ENCODE data around the gene RNASE13.
"Not testable (repeated sequence)": the region's sequence is repeated elsewhere in the genome, so short reads cannot be mapped to it uniquely, and the experiment has no call there.

Gene RNASE13

DNA sequence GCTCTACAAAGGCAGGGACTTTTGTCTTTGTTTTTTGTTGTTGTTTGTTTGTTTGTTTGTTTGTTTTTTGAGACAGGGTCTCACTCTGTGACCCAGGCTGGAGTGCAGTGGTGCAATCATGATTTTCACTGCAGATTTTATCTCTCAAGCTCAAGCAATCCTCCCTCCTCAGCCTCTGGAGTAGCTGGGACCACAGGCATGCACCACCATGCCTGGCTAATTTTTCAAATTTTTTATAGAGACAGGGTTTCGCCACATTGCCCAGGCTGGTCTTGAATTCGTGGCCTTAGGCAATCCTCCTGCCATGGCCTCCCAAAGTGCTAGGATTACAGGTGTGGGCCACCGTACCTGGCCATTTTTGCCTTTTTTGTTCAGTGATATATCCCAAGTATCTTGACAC is 6.3 kb upstream of the RNASE13 start:
- DNase-seq: not testable (repeated sequence)

GRCh38 chr14:21040370-21040925 is 5.8 kb upstream of the RNASE13 start:
- no peak for DNase-seq

- no peak for DNase-seq
These were observed 5.2 kb upstream of the RNASE13 start for GRCh38 chr14:21039585-21040369.

DNA sequence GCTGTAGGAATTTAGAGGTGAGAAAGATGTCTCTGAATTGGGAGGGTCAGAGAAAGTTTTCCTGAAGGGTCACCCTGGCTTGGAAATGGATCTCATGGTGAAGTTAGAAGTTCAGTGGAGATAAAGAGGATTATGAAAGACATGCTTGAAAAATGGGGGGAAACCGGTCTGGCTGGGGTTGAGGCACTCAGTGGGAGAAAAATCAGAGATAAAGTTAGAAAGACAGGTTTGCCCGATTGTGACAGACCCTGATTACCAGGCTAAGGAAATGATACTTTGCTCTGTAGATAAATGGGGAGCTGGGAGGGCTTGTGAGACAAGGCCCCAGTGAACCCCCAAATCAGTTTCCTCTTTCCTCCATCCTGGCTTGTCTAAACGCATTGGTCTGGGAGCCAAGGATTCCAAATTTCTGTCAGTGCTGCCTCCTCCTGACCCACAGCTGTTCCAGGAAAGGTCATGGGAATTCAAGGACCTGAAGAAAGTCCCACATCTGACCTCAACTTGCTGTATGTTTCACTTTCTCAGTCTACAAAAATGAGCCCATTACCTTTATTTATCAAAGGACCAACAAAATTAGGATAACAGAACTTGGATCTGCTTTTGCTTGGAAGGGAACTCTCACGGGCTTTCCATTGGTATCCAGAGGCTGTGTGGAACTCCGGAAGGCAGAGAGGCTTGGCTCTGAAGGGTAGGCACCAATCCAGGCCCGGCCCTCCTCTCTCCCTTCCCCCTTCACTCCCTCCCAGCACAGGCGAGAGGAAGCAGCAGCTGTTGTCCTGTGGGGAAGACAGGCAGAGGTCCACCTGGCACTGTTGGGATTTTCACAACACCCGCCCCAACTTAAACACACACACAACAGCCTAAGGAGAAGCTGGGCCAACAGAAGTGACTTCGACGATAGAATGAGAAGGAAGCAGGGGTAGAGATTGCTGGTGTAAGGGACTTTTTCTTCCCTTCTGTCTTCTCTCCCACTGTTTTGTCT is 4.1 kb upstream of the RNASE13 start:
- DNase-seq: no peak

DNA sequence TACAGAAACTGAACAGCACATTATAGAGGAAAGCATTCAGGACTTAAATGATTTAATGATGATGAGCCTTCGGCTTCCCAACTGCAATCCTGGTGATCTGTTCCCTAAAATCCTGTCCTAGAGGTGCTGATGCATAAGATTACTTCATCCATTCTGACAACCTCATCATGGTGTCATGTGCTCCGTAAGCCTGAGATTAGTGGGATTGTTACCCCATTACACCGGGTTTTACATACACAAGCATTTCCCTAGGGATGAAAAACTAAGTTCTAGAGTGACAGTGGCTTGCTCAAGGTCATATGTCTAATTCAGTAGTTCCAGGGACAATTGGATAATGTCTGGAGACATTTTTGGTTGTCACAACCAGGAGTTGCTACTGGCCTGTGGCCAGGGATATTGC is 2.5 kb upstream of the RNASE13 start:
- DNase-seq: no peak

DNA sequence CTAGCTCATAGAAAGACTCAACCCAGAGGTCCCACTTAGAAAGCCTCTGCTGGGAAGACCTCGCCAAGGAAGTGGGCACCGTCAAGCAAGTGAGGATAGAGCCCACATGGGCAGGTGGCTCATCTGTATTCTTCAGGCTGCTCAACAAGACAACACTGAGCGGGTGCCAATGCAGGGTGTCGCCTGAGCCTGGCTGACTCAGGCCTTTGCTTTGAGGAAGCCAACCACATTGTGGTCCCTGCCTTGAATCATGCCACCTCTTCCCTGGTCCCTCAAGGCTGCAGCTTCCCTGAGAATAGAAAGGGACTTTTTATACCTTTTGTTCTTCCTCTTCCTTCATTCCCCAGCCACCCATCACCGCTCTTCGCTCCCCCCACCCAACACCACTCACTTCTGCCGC is 2.1 kb upstream of the RNASE13 start:
- no peak for DNase-seq

- DNase-seq: no peak
These were observed 1.4 kb downstream of the RNASE13 start for GRCh38 chr14:21033133-21033698.

- DNase-seq: no peak
These were observed 2.1 kb downstream of the RNASE13 start for GRCh38 chr14:21032326-21033132.

- DNase-seq: no peak
These were observed 4.1 kb downstream of the RNASE13 start for GRCh38 chr14:21030531-21030930.

GRCh38 chr14:21029917-21030316 is 4.7 kb downstream of the RNASE13 start, which contains the start of gene TPPP2:
Gene TPPP2, plus strand, starts transcription at chr14:21030217. Its CDS starts 365 bp downstream, at chr14:21030582.
- DNase-seq: no peak

DNA sequence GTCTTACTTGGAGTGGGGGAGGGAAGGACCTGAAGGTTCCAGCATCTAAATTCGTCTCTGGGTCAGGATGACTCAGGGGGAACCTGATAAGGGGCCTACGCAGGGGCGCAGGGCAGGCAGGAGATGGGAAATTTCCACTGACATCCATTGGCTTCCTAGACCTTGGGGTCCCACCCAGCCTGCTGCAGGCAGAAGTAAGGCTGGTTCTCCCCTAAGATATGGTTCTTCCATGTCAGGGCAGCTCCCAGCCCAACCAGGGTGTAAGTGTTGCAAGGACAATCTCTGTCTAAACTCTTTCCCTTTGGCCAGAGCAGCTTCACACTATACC is 7.7 kb downstream of the RNASE13 start:
- no peak for DNase-seq

DNA sequence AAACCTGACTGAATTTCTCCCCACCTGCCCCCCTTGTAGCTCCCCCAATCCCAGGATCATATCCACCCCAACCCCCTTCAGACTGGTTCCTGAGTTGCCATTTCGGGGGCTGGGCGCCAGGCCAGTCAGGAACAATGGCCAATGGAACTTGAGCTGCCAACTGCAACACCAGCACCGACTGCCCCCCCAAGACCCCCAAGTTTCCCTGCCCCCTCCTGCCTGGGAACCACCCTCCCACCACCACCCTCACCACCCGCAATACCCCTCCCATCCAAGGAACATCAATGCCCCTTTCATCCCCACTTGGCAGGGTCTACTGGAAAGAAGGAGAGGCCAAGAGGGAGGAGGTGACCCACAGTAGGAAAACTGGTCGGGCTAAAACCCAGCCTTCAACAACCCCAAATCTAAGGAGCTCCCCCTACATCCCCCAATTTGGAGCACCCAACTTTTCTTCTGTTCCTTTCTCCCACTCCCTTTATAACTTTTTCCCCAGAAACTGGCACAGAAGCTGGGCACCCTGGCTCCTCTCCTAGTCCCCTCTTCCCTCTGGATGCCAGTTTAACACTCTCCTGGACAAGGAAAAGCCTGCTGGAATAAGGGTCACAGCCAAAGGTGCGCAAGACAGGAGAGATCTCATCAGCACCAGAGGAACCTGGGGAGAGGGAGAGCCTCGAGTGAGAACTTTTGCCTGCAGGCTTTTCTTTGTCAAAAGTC is 8.2 kb downstream of the RNASE13 start:
- DNase-seq: no peak

- no peak for DNase-seq
These were observed 9.0 kb downstream of the RNASE13 start for GRCh38 chr14:21025371-21026273.

DNA sequence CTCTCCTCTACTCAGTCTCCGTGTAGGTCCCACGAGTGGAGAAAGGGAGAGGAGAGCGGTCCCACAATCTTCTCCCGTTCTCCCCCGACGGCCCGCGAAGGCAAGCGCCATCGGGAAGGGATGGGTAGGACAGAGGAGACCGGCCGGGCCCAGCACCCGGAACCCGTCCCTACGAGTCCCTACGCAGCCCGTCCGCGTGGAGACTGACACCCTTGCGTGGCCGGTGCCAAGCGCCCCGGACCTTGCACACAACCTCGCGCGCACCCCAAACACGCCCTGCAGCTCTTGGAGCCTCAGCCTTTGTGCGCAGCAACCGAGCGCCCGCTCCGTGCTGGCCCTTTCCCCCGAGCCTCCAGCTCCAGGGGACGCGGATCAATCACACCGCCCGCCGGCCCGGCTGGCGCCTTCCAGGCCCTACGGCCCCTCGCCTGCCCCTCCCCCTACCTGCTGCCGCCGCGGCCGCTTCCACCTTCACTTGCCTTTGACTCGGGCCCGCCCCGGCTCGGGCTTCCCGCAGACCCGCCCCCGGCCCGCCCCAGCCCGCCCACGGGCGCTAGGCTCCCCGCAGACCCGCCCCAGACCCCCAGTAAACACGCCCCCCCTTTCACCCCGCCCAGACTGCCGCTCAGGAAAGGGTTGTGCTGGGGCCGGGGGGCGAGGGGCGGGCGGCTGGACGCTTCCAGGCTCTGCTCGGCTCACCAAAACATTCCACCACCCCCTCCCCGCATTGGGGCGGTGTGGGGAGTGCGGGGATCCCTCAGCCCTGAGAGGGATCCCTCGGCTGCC is 9.8 kb downstream of the RNASE13 start, which contains the start of gene NDRG2:
NDRG2 (minus strand) TSS at position 477 of the 786 bp plus-strand sequence. CDS start 1,746 bp downstream, outside the sequence.
- peak; percentile 67 to 75 for DNase-seq

GRCh38 chr14:21023817-21024584 is 10.6 kb downstream of the RNASE13 start:
- DNase-seq: peak in 1 of 2 donors; percentile 22

DNA sequence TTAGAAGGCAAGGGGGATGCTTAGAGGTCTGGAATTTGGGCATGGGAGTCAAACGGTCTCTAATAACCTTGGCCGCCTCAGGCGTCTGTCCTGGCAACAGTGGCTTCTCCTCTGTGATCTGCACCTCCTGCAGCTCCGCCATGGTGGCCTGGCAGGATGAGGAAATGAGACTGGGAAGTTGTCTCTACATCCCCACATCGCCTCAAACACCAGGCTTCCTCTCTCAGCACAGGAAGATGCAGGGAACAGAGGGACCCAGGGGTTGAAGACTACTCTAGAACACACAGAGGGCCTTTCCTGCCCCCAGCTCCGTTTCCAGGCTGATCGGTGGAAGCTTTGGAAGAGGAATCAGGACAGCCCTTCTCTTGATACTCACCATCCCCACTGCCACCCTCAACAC is 11.4 kb downstream of the RNASE13 start:
- no peak for DNase-seq

- no peak for DNase-seq
These were observed 11.9 kb downstream of the RNASE13 start for GRCh38 chr14:21022686-21023085.

DNA sequence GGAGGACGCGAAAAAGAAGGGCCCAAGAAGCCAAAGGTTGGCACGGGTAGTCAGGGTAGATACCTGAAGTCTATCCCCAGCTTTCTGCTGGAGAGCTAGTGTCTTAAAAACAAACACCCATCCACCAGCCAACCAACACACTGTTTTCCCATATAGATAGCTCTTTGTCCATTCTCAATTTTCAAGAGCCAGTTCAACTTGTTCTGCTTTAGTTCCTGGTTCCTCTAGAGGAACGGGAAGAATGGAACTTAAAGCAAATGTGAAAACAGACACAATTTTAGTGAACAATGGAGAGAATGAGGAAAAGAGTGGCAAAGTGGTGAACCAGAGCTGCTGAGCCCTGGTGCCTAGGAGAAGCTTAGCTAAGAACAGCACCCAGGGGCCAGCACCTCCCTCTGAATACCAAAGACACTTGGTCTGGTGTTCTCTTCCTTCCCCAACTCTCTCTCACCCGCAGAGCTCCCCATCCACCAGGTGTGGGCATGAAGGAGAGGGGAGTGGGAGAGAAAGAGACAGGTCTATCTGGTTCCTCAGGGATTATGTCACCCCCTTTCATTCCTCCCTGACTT is 13.5 kb downstream of the RNASE13 start:
- no peak for DNase-seq

Data from stimulated activated CD4-positive, alpha-beta T cell treated with anti-CD3 and anti-CD28 coated beads, Interleukin-2, amount 100 ng/mL, for 24 hours (primary cell).